Skeletal muscle satellite cell (primary cell): Measurements from ENCODE around the gene KIF5C.

ENCODE experiments used
- H3K27me3 ChIP-seq: 2 replicates; pipeline ENCODE4 v1.7.0; 2013; ENCODE audit warnings: low read length; ENCODE audit not compliant: control insufficient read depth, insufficient read depth
- H3K36me3 ChIP-seq: 2 replicates; pipeline ENCODE4 v1.7.0; 2013; ENCODE audit warnings: mild to moderate bottlenecking, control low read depth, low read length; ENCODE audit not compliant: insufficient read depth
- H3K4me1 ChIP-seq: 2 replicates; pipeline ENCODE4 v1.7.0; 2013; ENCODE audit warnings: low read length; ENCODE audit not compliant: control insufficient read depth, insufficient read depth
- H3K4me2 ChIP-seq: 2 replicates; pipeline ENCODE4 v1.7.0; 2013; ENCODE audit warnings: mild to moderate bottlenecking, low read length
- H3K4me3 ChIP-seq: 2 replicates; pipeline ENCODE4 v1.7.0; 2013; ENCODE audit warnings: low read length
- H3K9ac ChIP-seq: 2 replicates; pipeline ENCODE4 v1.7.0; 2013; ENCODE audit warnings: mild to moderate bottlenecking, low read depth, low read length, moderate library complexity
- H3K9me3 ChIP-seq: replicated peaks from 2 replicates; pipeline ENCODE4 v1.7.0; 2013; ENCODE audit warnings: mild to moderate bottlenecking, control low read depth, low read length

Gene KIF5C

DNA sequence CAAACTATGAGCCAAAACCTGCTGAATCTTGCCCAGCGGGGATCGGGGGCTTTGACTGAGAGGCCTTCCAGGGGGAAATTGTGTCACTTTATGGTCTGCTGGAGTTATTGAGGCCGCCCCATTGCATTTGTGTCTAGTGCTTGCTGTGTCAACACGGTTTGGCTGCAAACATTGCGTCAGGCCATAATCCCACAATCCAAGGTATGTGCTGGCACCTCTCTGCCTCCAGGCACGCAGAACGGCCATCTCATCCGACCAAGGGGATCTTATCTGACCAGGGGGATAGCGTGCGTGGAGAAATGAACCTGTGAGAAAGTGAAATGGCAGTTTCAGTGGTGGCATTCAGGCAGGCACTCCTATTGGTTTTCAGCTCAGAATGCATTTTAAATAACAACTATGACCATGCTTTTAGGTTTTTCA is 145.4 kb downstream of the KIF5C start:
- Histone ChIP-seq H3K36me3 (no peaks in the 10 kb centered on the region), H3K4me2 (no peak overlapping the region), H3K9ac (no peak overlapping the region), H3K9me3 (no peaks in the 10 kb centered on the region), H3K4me1 (peaks cover 7% of the 10 kb centered on the region), H3K4me3 (no peak overlapping the region), H3K27me3 (peaks cover 3% of the 10 kb centered on the region)

DNA sequence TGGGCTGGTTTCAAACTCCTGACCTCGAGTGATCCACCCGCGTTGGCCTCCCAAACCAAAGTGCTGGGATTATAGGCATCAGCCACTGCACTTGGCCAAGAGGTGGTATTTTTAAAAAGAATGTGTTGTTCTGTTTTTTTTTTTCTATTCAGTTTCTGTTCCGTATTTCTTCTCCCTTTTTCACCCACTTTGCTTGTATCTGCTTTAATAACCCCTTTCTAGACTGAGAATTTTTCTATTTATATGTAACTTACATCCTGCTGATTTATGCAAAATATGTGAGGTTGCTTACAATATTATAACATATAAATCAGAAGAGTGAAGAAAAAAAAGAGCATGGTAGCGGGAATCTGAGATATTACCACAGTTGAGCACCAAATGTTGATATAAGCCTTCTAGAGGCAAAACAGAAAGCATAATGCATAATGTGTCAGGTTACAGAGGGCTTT is 146.3 kb downstream of the KIF5C start:
- Histone ChIP-seq H3K9ac (no peak overlapping the region), H3K27me3 (peaks cover 5% of the 10 kb centered on the region), H3K4me2 (no peak overlapping the region), H3K4me3 (no peak overlapping the region), H3K9me3 (no peaks in the 10 kb centered on the region), H3K36me3 (no peaks in the 10 kb centered on the region), H3K4me1 (peaks cover 7% of the 10 kb centered on the region)

DNA sequence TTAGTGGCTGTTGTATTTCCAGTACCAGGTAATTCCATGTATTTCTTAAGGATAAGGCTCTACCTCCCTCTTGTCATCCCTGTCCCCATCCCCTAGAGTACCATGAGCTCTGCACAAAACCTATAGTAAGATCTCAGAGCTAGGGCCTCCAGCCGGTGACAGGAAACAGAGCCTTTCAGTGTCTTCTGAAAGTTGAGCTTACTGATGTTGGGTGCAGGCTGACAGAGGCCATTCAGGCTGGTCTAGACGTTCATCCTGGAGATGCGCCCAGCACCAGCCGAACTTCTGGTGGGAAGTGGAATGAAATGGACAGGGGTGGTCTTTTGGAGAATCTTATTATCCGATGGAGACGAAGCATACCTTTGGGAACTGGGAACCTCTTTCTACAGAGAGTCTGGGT is 146.7 kb downstream of the KIF5C start:
- H3K9ac ChIP-seq = no peak overlapping the region
- H3K4me3 ChIP-seq = no peak overlapping the region
- no peak overlapping the region for H3K4me2 ChIP-seq
- peaks cover 7% of the 10 kb centered on the region for H3K4me1 ChIP-seq
- H3K9me3 ChIP-seq = no peaks in the 10 kb centered on the region
- H3K27me3 ChIP-seq = peaks cover 5% of the 10 kb centered on the region
- H3K36me3 ChIP-seq = no peaks in the 10 kb centered on the region

DNA sequence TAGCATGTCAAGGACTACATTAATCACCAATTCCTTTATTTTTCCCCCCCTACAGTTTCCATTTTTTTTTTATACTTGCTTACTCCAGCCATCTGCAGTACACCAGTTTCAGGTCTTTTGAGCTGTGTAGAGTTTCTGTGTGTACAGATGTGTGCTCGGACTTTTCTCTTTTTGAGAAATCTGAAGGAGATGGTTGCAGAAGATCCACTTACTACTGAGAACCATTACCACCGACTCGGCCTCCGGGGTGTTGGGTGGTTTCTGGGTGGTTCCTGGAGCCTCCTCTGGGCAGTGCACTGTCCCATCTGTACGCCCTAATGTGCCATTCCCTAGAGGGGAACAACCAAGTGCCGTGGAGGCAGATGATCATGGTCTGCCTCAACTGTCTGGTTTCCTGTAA is 148.1 kb downstream of the KIF5C start:
- Histone ChIP-seq H3K27me3 (peaks cover 5% of the 10 kb centered on the region), H3K9me3 (no peaks in the 10 kb centered on the region), H3K4me1 (peaks cover 7% of the 10 kb centered on the region), H3K4me2 (no peak overlapping the region), H3K36me3 (no peaks in the 10 kb centered on the region), H3K9ac (no peak overlapping the region), H3K4me3 (no peak overlapping the region)

- H3K4me2 ChIP-seq = no peak overlapping the region
- no peak overlapping the region for H3K4me3 ChIP-seq
- H3K9ac ChIP-seq = no peak overlapping the region
- H3K36me3 ChIP-seq = no peaks in the 10 kb centered on the region
- no peaks in the 10 kb centered on the region for H3K4me1 ChIP-seq
- no peaks in the 10 kb centered on the region for H3K9me3 ChIP-seq
- peaks cover 20% of the 10 kb centered on the region for H3K27me3 ChIP-seq
Observed at GRCh38 chr2:149027590-149028250, 152.7 kb downstream of the KIF5C start.

- Histone ChIP-seq H3K27me3 (peaks cover 20% of the 10 kb centered on the region), H3K4me1 (no peaks in the 10 kb centered on the region), H3K9ac (no peak overlapping the region), H3K36me3 (no peaks in the 10 kb centered on the region), H3K9me3 (no peaks in the 10 kb centered on the region), H3K4me3 (no peak overlapping the region), H3K4me2 (no peak overlapping the region)
Observed at GRCh38 chr2:149028377-149028776, 153.3 kb downstream of the KIF5C start.

DNA sequence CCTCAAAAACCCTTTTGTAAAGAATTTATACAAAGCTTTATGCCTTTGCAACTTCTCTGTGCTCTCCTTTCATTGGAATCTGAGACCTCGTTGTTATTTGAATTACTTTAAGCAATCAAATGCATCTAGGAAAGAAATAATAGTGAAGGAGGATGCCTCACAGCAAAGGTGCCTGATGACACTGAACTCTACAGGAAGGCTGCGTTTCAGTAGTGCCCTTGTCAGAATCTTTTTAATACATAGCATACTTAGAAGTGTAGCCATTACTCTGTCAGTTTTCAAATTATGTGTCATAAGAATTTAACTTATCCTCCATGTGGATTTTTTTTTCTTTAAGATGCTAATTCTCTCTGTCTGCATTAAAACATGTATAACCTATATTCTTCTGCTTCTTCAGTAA is 153.9 kb downstream of the KIF5C start:
- Histone ChIP-seq H3K4me2 (no peak overlapping the region), H3K36me3 (no peaks in the 10 kb centered on the region), H3K4me3 (no peak overlapping the region), H3K27me3 (peaks cover 20% of the 10 kb centered on the region), H3K4me1 (no peaks in the 10 kb centered on the region), H3K9ac (no peak overlapping the region), H3K9me3 (no peaks in the 10 kb centered on the region)

GRCh38 chr2:149029307-149029965 is 154.4 kb downstream of the KIF5C start:
- H3K9ac ChIP-seq = no peak overlapping the region
- H3K4me3 ChIP-seq = no peak overlapping the region
- no peaks in the 10 kb centered on the region for H3K9me3 ChIP-seq
- no peaks in the 10 kb centered on the region for H3K4me1 ChIP-seq
- H3K4me2 ChIP-seq = no peak overlapping the region
- no peaks in the 10 kb centered on the region for H3K36me3 ChIP-seq
- H3K27me3 ChIP-seq = peaks cover 20% of the 10 kb centered on the region

- Histone ChIP-seq H3K4me2 (no peak overlapping the region), H3K36me3 (no peaks in the 10 kb centered on the region), H3K9me3 (no peaks in the 10 kb centered on the region), H3K9ac (no peak overlapping the region), H3K27me3 (peaks cover 20% of the 10 kb centered on the region), H3K4me1 (no peaks in the 10 kb centered on the region), H3K4me3 (no peak overlapping the region)
Observed at GRCh38 chr2:149031396-149031795, 156.4 kb downstream of the KIF5C start.

- H3K9me3 ChIP-seq = no peaks in the 10 kb centered on the region
- no peak overlapping the region for H3K9ac ChIP-seq
- H3K4me2 ChIP-seq = no peak overlapping the region
- no peak overlapping the region for H3K4me3 ChIP-seq
- H3K36me3 ChIP-seq = no peaks in the 10 kb centered on the region
- H3K27me3 ChIP-seq = peaks cover 20% of the 10 kb centered on the region
- H3K4me1 ChIP-seq = peaks cover 3% of the 10 kb centered on the region
Observed at GRCh38 chr2:149033716-149034115, 158.7 kb downstream of the KIF5C start.

- Histone ChIP-seq H3K9ac (no peak overlapping the region), H3K4me2 (no peak overlapping the region), H3K36me3 (no peaks in the 10 kb centered on the region), H3K27me3 (peaks cover 18% of the 10 kb centered on the region), H3K9me3 (no peaks in the 10 kb centered on the region), H3K4me1 (peaks cover 3% of the 10 kb centered on the region), H3K4me3 (no peak overlapping the region)
Observed at GRCh38 chr2:149034406-149034805, 159.4 kb downstream of the KIF5C start.
